ENCODE data around the gene COG5.
"Not testable (repeated sequence)": the region's sequence is repeated elsewhere in the genome, so short reads cannot be mapped to it uniquely, and the experiment has no call there.

Gene COG5

DNA sequence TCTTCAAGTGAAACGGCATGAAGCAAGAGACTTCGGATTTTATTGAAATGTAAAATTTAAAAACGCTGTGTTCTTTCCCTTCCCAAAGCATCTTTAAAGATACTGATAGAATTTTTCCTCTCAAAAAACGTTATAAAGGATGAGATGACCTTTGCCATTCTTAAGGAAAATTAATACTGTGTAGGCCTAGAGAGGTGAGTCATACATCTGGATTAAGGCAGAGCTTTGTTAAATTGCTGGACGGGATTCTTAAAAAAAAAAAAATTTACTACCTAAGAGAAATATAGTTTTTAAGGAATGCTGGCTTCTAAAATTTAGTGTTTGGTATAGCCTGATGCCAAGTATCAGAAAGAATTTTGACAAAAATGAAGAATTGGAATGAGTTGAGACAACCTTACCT, 401.2 kb downstream of the COG5 start:
- DNase-seq (ENCODE audit: low read depth in 1 of 2, low spot score in 1 of 2) = no peak

GRCh38 chr7:107161415-107161814, 402.3 kb downstream of the COG5 start:
- DNase-seq (ENCODE audit: low read depth in 1 of 2, low spot score in 1 of 2) = no peak

GRCh38 chr7:107160389-107160788, 403.3 kb downstream of the COG5 start:
- DNase-seq (ENCODE audit: low read depth in 1 of 2, low spot score in 1 of 2) = no peak

DNA sequence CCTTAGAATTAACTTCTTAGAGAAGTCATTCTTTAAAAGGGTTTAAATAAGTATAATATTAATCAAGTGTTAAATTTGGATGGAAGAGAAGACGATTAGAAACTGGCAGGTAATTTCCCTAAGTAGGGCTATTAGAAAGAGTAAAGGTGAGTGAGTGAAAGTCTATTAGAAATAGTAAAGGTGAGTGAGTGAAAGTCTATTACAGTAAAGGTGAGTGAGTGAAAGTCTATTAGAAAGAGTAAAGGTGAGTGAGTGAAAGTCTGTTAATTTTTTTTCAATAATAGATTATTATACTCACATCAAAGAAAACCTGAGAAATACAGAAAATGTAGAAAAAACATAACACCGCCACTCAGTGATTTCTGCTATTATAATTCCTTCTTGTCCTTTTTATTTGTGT, 405.7 kb downstream of the COG5 start:
- no peak for DNase-seq (ENCODE audit: low read depth in 1 of 2, low spot score in 1 of 2)

DNA sequence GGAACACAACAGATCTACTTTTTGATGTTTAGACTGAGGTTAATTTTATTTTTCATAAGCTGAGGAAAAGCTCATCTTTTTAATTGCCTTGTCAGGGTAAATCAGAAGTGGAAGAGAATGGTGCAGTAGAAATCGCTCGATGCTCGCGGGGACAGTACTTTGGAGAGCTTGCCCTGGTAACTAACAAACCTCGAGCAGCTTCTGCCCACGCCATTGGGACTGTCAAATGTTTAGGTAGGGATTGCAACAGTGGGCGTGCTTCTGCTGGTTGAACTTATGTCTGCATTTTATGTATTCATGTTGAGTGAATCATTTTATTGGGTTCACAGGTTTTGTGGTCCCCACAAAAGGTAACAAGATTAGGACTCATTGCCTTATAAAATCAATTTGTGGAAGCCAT, 406.6 kb downstream of the COG5 start:
- no peak for DNase-seq (ENCODE audit: low read depth in 1 of 2, low spot score in 1 of 2)

DNA sequence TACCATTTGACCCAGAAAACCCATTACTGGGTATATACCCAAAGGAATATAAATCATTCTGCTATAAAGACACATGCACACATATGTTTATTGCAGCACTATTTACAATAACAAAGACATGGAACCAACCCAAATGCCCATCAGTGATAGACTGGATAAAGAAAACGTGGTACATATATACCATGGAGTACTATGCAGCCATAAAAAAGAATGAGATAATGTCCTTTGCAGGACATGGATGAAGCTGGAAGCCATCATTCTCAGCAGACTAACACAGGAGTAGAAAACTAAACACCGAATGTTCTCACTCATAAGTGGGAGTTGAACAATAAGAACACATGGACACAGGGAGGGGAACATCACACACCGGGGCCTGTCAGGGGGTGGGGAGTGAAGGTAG, 408.0 kb downstream of the COG5 start:
- DNase-seq (ENCODE audit: low read depth in 1 of 2, low spot score in 1 of 2) = not testable (repeated sequence)

GRCh38 chr7:107154826-107155225, 408.9 kb downstream of the COG5 start:
- no peak for DNase-seq (ENCODE audit: low read depth in 1 of 2, low spot score in 1 of 2)

DNA sequence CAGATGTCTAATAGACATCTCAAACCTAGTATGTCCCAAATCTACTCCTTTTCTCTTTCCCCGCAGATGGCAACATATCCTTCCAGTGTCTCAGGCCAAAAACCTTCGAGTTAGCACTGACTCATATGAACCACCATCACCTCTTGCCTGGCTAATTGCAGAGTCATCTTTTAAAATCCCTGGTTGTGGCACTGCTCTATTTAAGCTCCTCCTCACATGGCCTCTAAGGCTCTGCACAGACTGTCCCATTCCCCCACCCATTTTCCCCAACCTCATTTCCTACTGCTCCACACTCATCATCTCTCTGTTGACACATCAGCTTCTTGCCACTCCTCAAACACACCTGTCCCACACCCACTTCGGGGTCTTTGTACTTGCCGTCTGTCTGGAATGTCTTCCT, 411.7 kb downstream of the COG5 start:
- DNase-seq (ENCODE audit: low read depth in 1 of 2, low spot score in 1 of 2) = no peak
